K562 (cell line): ENCODE data around the gene PHC3. TPM values are rescaled to one million over a fixed set of nuclear protein-coding genes. Genes with fewer than 3 reads are reported as not detected.

Experiments used
- ATAC-seq: fragments of 200-7000 bp; cut with Tn5 transposase; 3 replicates; pipeline ENCODE4 v1.9.1; 2020; ENCODE audit warnings: moderate library complexity
- BruUV-seq: library from RNA; stranded (reverse); fragments of 400-500 nt; replicated peaks from 2 replicates; lab custom pipeline; 2021; lab: Mats Ljungman, UMichigan
- CTCF ChIA-PET: fragments of 300-600 bp; formaldehyde crosslinking; extraction: SDS; loops from one replicate; lab custom pipeline; 2021; ENCODE audit warnings: low intra/inter-chr PET ratio; lab: Yijun Ruan, JAX
- POLR2A ChIA-PET: fragments of 300-600, 350-650 bp; sonication (Branson Sonifier 250); formaldehyde crosslinking; extraction: SDS; loops from one replicate; lab custom pipeline; 2021; ENCODE audit warnings: antibody characterized with exemption, inconsistent platforms; lab: Yijun Ruan, JAX
- DNase-seq, 4 experiments: peaks; one replicate each; pipeline versions ENCODE4 v3.0.0 to v3.0.0-alpha.2; 2011 to 2018; ENCODE audit warnings: low spot score in 3 of 4, mixed read lengths in 3 of 4; ENCODE audit errors: extremely low read depth in 1 of 4
- FAIRE-seq: peaks from 2 replicates; lab custom pipeline; 2011; peaks lifted over from hg19 to GRCh38; lab: Jason Lieb, UNC
- H2AFZ ChIP-seq: 2 replicates; pipeline ENCODE4 v1.6.0; 2011; ENCODE audit warnings: low read depth, low read length, control low read depth, inconsistent platforms
- H3K27ac ChIP-seq: fragments of 200-600 bp; 3 replicates; pipeline ENCODE4 v1.8.0; 2011; ENCODE audit warnings: low read depth, mild to moderate bottlenecking, control low read depth, inconsistent platforms, low read length, moderate library complexity, mixed read lengths; ENCODE audit errors: extremely low read depth
- H3K27me3 ChIP-seq, 2 experiments: fragments of 300-600 bp in 1 of 2; 2 replicates in 1 of 2; 3 replicates in 1 of 2; pipeline versions ENCODE4 v1.6.0 to v1.8.0; 2011; ENCODE audit warnings: inconsistent platforms in 2 of 2, low read length in 2 of 2, mild to moderate bottlenecking in 1 of 2, mixed read lengths in 1 of 2, moderate library complexity in 1 of 2; ENCODE audit not compliant: control insufficient read depth in 2 of 2, insufficient read depth in 2 of 2
- H3K36me3 ChIP-seq: fragments of 300-600 bp; 3 replicates; pipeline ENCODE4 v1.8.0; 2011; ENCODE audit warnings: mild to moderate bottlenecking, low read length, inconsistent platforms; ENCODE audit not compliant: control insufficient read depth, insufficient read depth
- H3K4me1 ChIP-seq, 2 experiments: fragments of 200-600 bp in 1 of 2; replicated peaks in 1 of 2; 2 replicates in 1 of 2; 3 replicates in 1 of 2; pipeline versions ENCODE4 v1.5.1 to v1.8.0; 2011; ENCODE audit warnings: inconsistent platforms in 2 of 2, low read length in 2 of 2, mild to moderate bottlenecking in 1 of 2, mixed read lengths in 1 of 2, moderate library complexity in 1 of 2; ENCODE audit not compliant: control insufficient read depth in 2 of 2, insufficient read depth in 2 of 2
- H3K4me2 ChIP-seq: 2 replicates; pipeline ENCODE4 v1.6.1; 2011; ENCODE audit warnings: low read length, control low read depth, inconsistent platforms, mixed read lengths; ENCODE audit not compliant: insufficient read depth
- H3K4me3 ChIP-seq: fragments of 200-600 bp; sonication (generic), shearing (Covaris generic); 2 replicates; pipeline ENCODE4 v1.5.1; 2016; ENCODE audit warnings: control low read depth, inconsistent platforms
- H3K79me2 ChIP-seq: fragments of 200-600 bp; 3 replicates; pipeline ENCODE4 v1.8.0; 2011; ENCODE audit warnings: low read length, inconsistent platforms; ENCODE audit not compliant: control insufficient read depth, insufficient read depth
- H3K9ac ChIP-seq, 2 experiments: 2 replicates each; pipeline versions ENCODE4 v1.6.0 to v1.6.1; 2011; ENCODE audit warnings: low read depth in 2 of 2, low read length in 2 of 2, control low read depth in 1 of 2, inconsistent platforms in 1 of 2, mild to moderate bottlenecking in 1 of 2, mixed read lengths in 1 of 2; ENCODE audit not compliant: insufficient read depth in 1 of 2
- H3K9me1 ChIP-seq: one replicate; pipeline ENCODE4 v1.6.0; 2011; ENCODE audit warnings: inconsistent platforms, mild to moderate bottlenecking, low read length, moderate library complexity; ENCODE audit not compliant: control insufficient read depth, insufficient read depth
- H3K9me3 ChIP-seq: replicated peaks from 2 replicates; pipeline ENCODE4 v1.5.1; 2011; ENCODE audit warnings: low read depth, low read length, inconsistent platforms; ENCODE audit not compliant: control insufficient read depth, insufficient read depth
- H4K20me1 ChIP-seq: replicated peaks from 2 replicates; pipeline ENCODE4 v1.6.1; 2011; ENCODE audit warnings: low read length, inconsistent platforms, mixed read lengths; ENCODE audit not compliant: control insufficient read depth, insufficient read depth
- CAMTA2 ChIP-seq: fragments of 250-450 bp; sonication (Bioruptor Pico); conservative IDR thresholded peaks from 2 replicates; pipeline ENCODE4 v1.5.1; 2022
- DEAF1 ChIP-seq: fragments of 450-650 bp; formaldehyde crosslinking; IDR thresholded peaks from 2 replicates; pipeline ENCODE4 v1.4.0; 2020; ENCODE audit warnings: mild to moderate bottlenecking, moderate library complexity
- ELF2 ChIP-seq: fragments of 250-450 bp; sonication (Bioruptor Pico); IDR thresholded peaks from 2 replicates; pipeline ENCODE4 v1.5.0; 2021; ENCODE audit warnings: mild to moderate bottlenecking
- EP300 ChIP-seq: IDR thresholded peaks from 2 replicates; pipeline ENCODE4 v1.6.1; 2012; ENCODE audit warnings: low read length, improper control_type of control experiment
- ETV1 ChIP-seq: fragments of 450-650 bp; conservative IDR thresholded peaks from 2 replicates; pipeline ENCODE4 v1.6.1; 2016; ENCODE audit warnings: missing genetic modification characterization, control low read depth, low read depth, missing compliant biosample characterization
- FOXJ2 ChIP-seq: fragments of 200-800 bp; sonication (Bioruptor generic); IDR thresholded peaks from 2 replicates; pipeline ENCODE4 v1.6.1; 2016; ENCODE audit warnings: missing genetic modification characterization, missing compliant biosample characterization
- GATA2 ChIP-seq: sonication (generic); formaldehyde crosslinking; IDR thresholded peaks from 2 replicates; pipeline ENCODE4 v1.4.0; 2020; ENCODE audit warnings: mild to moderate bottlenecking, missing genetic modification reagents
- HIVEP1 ChIP-seq: fragments of 250-450 bp; sonication (Bioruptor Pico); IDR thresholded peaks from 2 replicates; pipeline ENCODE4 v1.4.0; 2020; ENCODE audit warnings: mild to moderate bottlenecking
- JUNB ChIP-seq: fragments of 450-650 bp; formaldehyde crosslinking; conservative IDR thresholded peaks from 2 replicates; pipeline ENCODE4 v1.4.0; 2020; ENCODE audit warnings: mild to moderate bottlenecking
- MAFG ChIP-seq: fragments of 450-650 bp; conservative IDR thresholded peaks from 2 replicates; pipeline ENCODE4 v1.6.1; 2016; ENCODE audit warnings: missing genetic modification characterization, missing compliant biosample characterization
- SNIP1 ChIP-seq: fragments of 450-650 bp; IDR thresholded peaks from 2 replicates; pipeline ENCODE4 v1.7.1; 2017; ENCODE audit warnings: low read depth, mild to moderate bottlenecking
- SP1 ChIP-seq: sonication (generic); formaldehyde crosslinking; IDR thresholded peaks from 2 replicates; pipeline ENCODE4 v1.8.1; 2022; ENCODE audit warnings: mild to moderate bottlenecking, missing genetic modification reagents
- ZFP91 ChIP-seq: sonication (generic); formaldehyde crosslinking; IDR thresholded peaks from 2 replicates; pipeline ENCODE4 v1.8.0; 2022; ENCODE audit warnings: mild to moderate bottlenecking, missing genetic modification reagents
- ZKSCAN1 ChIP-seq: fragments of 150-350 bp; IDR thresholded peaks from 2 replicates; pipeline ENCODE4 v1.6.1; 2016; ENCODE audit warnings: low read depth, low read length
- ZNF143 ChIP-seq: sonication (generic); formaldehyde crosslinking; IDR thresholded peaks from 2 replicates; pipeline ENCODE4 v1.9.0; 2022; ENCODE audit warnings: mild to moderate bottlenecking, missing genetic modification reagents
- ZNF232 ChIP-seq: sonication (generic); formaldehyde crosslinking; IDR thresholded peaks from 2 replicates; pipeline ENCODE4 v1.8.0; 2022; ENCODE audit warnings: mild to moderate bottlenecking, missing genetic modification reagents
- ZNF384 ChIP-seq: IDR thresholded peaks from 2 replicates; pipeline ENCODE4 v1.6.1; 2012; ENCODE audit warnings: low read depth, low read length, improper control_type of control experiment
- WGBS: fragments of 100-300 bp; shearing (Covaris generic); methylation state at CpG from one replicate; pipeline ENCODE4 v1.1.6; 2016; ENCODE audit warnings: low coverage, mixed read lengths; ENCODE audit not compliant: insufficient coverage; ENCODE audit errors: missing lambda C conversion rate; 5-methylcytosine and 5-hydroxymethylcytosine counted together
- in situ Hi-C: fragments of 300-500 bp; cut with MboI; formaldehyde crosslinking; loops from 4 replicates; pipeline ENCODE4 v1.15.0; 2018; ENCODE audit warnings: inconsistent platforms, mixed read lengths
- intact Hi-C: fragments of 100-400 bp; cut with micrococcal nuclease; formaldehyde crosslinking; loops from 2 replicates; pipeline ENCODE4 v1.14.2; 2022
- polyA plus RNA-seq, 8 experiments: library from polyadenylated mRNA; depleted of rRNA in 4 of 8; stranded (reverse) in 5 of 8; unstranded in 3 of 8; fragments of >200 nt; fragmentation: Nextera tagmentation in 2 of 8; fragmentation: Illumina TruSeq in 1 of 8; extraction: Ambion mirVana in 2 of 8; extraction: Trizol in 1 of 8; gene quantifications; 2 replicates each; pipeline versions ENCODE4 v1.2.1 to v1.2.3, GENCODE V29; 2011 to 2014; ENCODE audit warnings: inconsistent platforms in 1 of 8, missing spikeins in 1 of 8
- total RNA-seq, 7 experiments: library from RNA; depleted of rRNA in 6 of 7; stranded (reverse); fragments of >200 nt in 6 of 7; fragmentation: Illumina TruSeq in 2 of 7; extraction: Trizol in 2 of 7; gene quantifications; 2 replicates each; pipeline versions ENCODE4 v1.2.1 to v1.2.3, GENCODE V29; 2011 to 2021; ENCODE audit warnings: low replicate concordance in 1 of 7
- TF ChIP-seq, protein P1 (sequence below): fragments of 250-450 bp; sonication (Bioruptor Pico); IDR thresholded peaks from 2 replicates; pipeline ENCODE4 v1.4.0; 2020; ENCODE audit warnings: mild to moderate bottlenecking, moderate library complexity

PHC3 gene
- total and polyA plus RNA-seq, 9 of the 15 experiments (the other 6 are each of a cell fraction or from before 2014, with no cell fraction given) = 3.1 to 21.6 (median 10.5) TPM

GRCh38 chr3:170079536-170080165 lies 101.9 kb downstream of the PHC3 start:
- no peaks in the 10 kb centered on the region for H3K9me3 ChIP-seq
- ATAC-seq (no peak), FAIRE-seq (no peak), DNase-seq (no peak)
- H3K27ac ChIP-seq = no peak overlapping the region
- H3K4me3 ChIP-seq = no peak overlapping the region
- ChIA-PET CTCF (no interaction called here), POLR2A (interaction anchor here (0.9 to 1.7 kb wide), 3 partner anchors 12 to 22 kb away, joined by 3 to 6 read pairs (median 3); no protein-coding TSS in a partner anchor)
- no peaks in the 10 kb centered on the region for H4K20me1 ChIP-seq
- no peaks in the 10 kb centered on the region for H3K79me2 ChIP-seq
- peaks cover 8% of the 10 kb centered on the region; the same call in 1 of the 3 replicates for H3K36me3 ChIP-seq
- intact Hi-C loops = loop anchor here (5.0 to 10.0 kb wide), 2 partner anchors 225 to 333 kb away; no protein-coding TSS in a partner anchor
- H2AFZ ChIP-seq = no peak overlapping the region
- TF ChIP-seq, protein P1, sequence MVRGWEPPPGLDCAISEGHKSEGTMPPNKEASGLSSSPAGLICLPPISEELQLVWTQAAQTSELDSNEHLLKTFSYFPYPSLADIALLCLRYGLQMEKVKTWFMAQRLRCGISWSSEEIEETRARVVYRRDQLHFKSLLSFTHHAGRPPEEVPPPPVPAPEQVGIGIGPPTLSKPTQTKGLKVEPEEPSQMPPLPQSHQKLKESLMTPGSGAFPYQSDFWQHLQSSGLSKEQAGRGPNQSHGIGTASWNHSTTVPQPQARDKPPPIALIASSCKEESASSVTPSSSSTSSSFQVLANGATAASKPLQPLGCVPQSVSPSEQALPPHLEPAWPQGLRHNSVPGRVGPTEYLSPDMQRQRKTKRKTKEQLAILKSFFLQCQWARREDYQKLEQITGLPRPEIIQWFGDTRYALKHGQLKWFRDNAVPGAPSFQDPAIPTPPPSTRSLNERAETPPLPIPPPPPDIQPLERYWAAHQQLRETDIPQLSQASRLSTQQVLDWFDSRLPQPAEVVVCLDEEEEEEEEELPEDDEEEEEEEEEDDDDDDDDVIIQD (CRISPR knock-in tag) = no peak
- TF ChIP-seq FOXJ2 (tag) (no peak), MAFG (tag) (no peak), CAMTA2 (CRISPR knock-in tag) (no peak), ETV1 (tag) (no peak), EP300 (no peak), ZNF232 (CRISPR knock-in tag) (no peak), ZNF384 (no peak), HIVEP1 (CRISPR knock-in tag) (no peak), JUNB (CRISPR knock-in tag) (no peak), GATA2 (CRISPR knock-in tag) (no peak), SP1 (CRISPR knock-in tag) (no peak), DEAF1 (no peak), SNIP1 (no peak), ZNF143 (CRISPR knock-in tag) (no peak), ZKSCAN1 (no peak), ELF2 (no peak), ZFP91 (CRISPR knock-in tag) (no peak)
- H3K9me1 ChIP-seq = no peaks in the 10 kb centered on the region
- peaks cover 0 to 14% of the 10 kb centered on the region in 2 experiments; a peak in 4 of 5 replicates for H3K4me1 ChIP-seq
- H3K4me2 ChIP-seq = no peak overlapping the region
- H3K9ac ChIP-seq = no peak overlapping the region
- WGBS = 67% methylated on average over 2 of the region's 2 CpGs
- in situ Hi-C loops = no loop called here
- no peaks in the 10 kb centered on the region for H3K27me3 ChIP-seq
- BruUV-seq = no TSS peak
